ENCODE results near the gene ADH1A.

Gene ADH1A

GRCh38 chr4:99301376-99302164 lies 10.8 kb upstream of the ADH1A start:
- H3K4me3 ChIP-seq (ENCODE audit: low read depth, low read length): no peak overlapping the region
- POLR2A ChIA-PET: no interaction called here
- H3K27ac ChIP-seq (ENCODE audit: extremely low read depth, low read depth, low read length): no peak overlapping the region
- CTCF ChIA-PET: interaction anchor here (0.7 kb wide), 2 partner anchors 436 to 506 kb away, joined by 3 read pairs; no protein-coding TSS in a partner anchor
- TF ChIP-seq ZFP37 (tag by site-specific recombination; IDR thresholded peaks at IDR 0.05) (no peak), ZFP69B (tag by site-specific recombination; IDR thresholded peaks at IDR 0.05) (no peak)
- no peaks in the 10 kb centered on the region for H3K36me3 ChIP-seq (ENCODE audit: control insufficient read depth in 2 of 2, insufficient read depth in 1 of 2, low read length in 2 of 2)
- no peaks in the 10 kb centered on the region for H3K4me1 ChIP-seq (ENCODE audit: control insufficient read depth, insufficient read depth, low read length)
- no peaks in the 10 kb centered on the region for H3K9me3 ChIP-seq (ENCODE audit: control insufficient read depth, insufficient read depth, low read depth, low read length)

- Histone ChIP-seq H3K27ac (ENCODE audit: extremely low read depth, low read depth, low read length) (no peak overlapping the region), H3K36me3 (ENCODE audit: control insufficient read depth in 2 of 2, insufficient read depth in 1 of 2, low read length in 2 of 2) (no peaks in the 10 kb centered on the region), H3K4me1 (ENCODE audit: control insufficient read depth, insufficient read depth, low read length) (no peaks in the 10 kb centered on the region), H3K9me3 (ENCODE audit: control insufficient read depth, insufficient read depth, low read depth, low read length) (no peaks in the 10 kb centered on the region), H3K4me3 (ENCODE audit: low read depth, low read length) (no peak overlapping the region)
- TF ChIP-seq EGR2 (tag by site-specific recombination; IDR thresholded peaks at IDR 0.05; ENCODE audit: low read depth): no peak
- ChIA-PET CTCF (no interaction called here), POLR2A (no interaction called here)
These were observed 10.1 kb upstream of the ADH1A start for GRCh38 chr4:99300934-99301333.

- CTCF ChIA-PET: no interaction called here
- POLR2A ChIA-PET: no interaction called here
- Histone ChIP-seq H3K4me3 (ENCODE audit: low read depth, low read length) (no peak overlapping the region), H3K27ac (ENCODE audit: extremely low read depth, low read depth, low read length) (no peak overlapping the region), H3K9me3 (ENCODE audit: control insufficient read depth, insufficient read depth, low read depth, low read length) (no peaks in the 10 kb centered on the region), H3K4me1 (ENCODE audit: control insufficient read depth, insufficient read depth, low read length) (no peaks in the 10 kb centered on the region), H3K36me3 (ENCODE audit: control insufficient read depth in 2 of 2, insufficient read depth in 1 of 2, low read length in 2 of 2) (no peaks in the 10 kb centered on the region)
- TF ChIP-seq ZNF585B (tag by site-specific recombination; IDR thresholded peaks at IDR 0.05) (no peak), ZSCAN18 (tag by site-specific recombination; IDR thresholded peaks at IDR 0.05) (no peak), ZNF704 (tag by site-specific recombination; IDR thresholded peaks at IDR 0.05) (no peak), ZNF18 (tag by site-specific recombination; IDR thresholded peaks at IDR 0.05) (no peak), ZNF335 (tag by site-specific recombination; conservative IDR thresholded peaks at IDR 0.05) (no peak), ZNF366 (tag by site-specific recombination; conservative IDR thresholded peaks at IDR 0.05) (no peak), ZNF138 (tag by site-specific recombination; IDR thresholded peaks at IDR 0.05; ENCODE audit: borderline replicate concordance) (no peak), ZNF37A (tag by site-specific recombination; IDR thresholded peaks at IDR 0.05) (no peak), ZNF146 (tag by site-specific recombination; IDR thresholded peaks at IDR 0.05) (no peak), ZBTB21 (tag by site-specific recombination; IDR thresholded peaks at IDR 0.05) (no peak), ZNF677 (tag by site-specific recombination; IDR thresholded peaks at IDR 0.05) (no peak), SP7 (tag by site-specific recombination; IDR thresholded peaks at IDR 0.05) (no peak), ZIC2 (tag by site-specific recombination; IDR thresholded peaks at IDR 0.05) (no peak), ZNF302 (tag by site-specific recombination; IDR thresholded peaks at IDR 0.05; ENCODE audit: low read depth) (no peak), ZNF747 (tag by site-specific recombination; IDR thresholded peaks at IDR 0.05) (no peak), ZNF266 (tag by site-specific recombination; IDR thresholded peaks at IDR 0.05; ENCODE audit: low read depth) (no peak), ZNF529 (tag by site-specific recombination; IDR thresholded peaks at IDR 0.05; ENCODE audit: insufficient replicate concordance) (no peak)
These were observed 2.6 kb upstream of the ADH1A start for GRCh38 chr4:99293357-99293756.

All from HEK293 (cell line).